ENCODE measurements around the gene ARHGAP23.

ARHGAP23 gene

DNA sequence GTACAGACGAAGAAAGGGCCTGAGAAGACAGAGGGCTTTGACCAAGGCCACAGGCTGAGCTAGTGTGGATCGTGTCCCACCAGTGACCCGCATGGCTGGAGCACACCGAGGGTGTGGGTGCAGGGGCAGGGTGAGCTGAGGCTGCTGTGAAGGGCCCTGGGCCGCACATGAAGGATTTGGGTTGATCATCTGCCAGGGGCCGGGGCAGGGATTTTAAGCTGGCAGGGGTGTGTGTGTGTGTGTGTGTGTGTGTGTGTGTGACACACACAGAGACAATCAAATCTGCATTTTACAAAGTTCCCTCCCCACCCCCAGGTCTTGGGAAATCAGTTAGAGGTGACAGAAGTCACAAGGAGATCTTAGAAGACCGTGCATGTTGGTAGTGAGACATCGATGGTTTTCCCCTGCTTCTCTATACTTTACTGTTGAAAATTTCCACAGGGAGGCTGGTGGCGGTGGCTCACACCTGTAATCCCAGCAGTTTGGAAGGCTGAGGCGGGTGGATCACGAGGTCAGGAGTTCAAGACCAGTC is 112.3 kb downstream of the ARHGAP23 start:
- TF ChIP-seq GATA1 (IDR thresholded peaks at IDR 0.05; ENCODE audit: low read depth, low read length) (no peak), POLR2A (IDR thresholded peaks at IDR 0.05; ENCODE audit: low read length) (no peak)
- no peak for DNase-seq

DNA sequence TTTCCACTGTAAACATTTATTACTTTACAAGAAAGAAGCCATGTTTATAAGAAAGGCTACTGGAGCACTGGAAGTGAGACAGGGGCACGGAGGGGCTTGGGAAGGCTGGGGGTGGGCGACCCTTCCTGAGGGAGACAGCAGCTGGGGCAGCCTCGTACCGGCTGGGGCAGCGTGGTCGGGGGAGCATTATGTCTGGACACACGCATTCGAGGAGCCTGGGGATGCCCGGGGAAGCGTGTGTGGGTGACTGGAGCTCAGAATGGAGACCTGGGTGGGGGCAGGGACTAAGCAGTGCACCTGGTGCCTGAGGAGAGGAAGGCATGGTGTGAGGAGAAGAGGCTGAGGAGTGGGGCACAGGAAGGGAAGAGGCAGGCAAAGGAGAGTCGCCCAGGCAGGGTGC is 113.0 kb downstream of the ARHGAP23 start:
- no peak for DNase-seq
- no peak for TF ChIP-seq POLR2A (IDR thresholded peaks at IDR 0.05; ENCODE audit: low read length)
- no peak for TF ChIP-seq GATA1 (IDR thresholded peaks at IDR 0.05; ENCODE audit: low read depth, low read length)

DNA sequence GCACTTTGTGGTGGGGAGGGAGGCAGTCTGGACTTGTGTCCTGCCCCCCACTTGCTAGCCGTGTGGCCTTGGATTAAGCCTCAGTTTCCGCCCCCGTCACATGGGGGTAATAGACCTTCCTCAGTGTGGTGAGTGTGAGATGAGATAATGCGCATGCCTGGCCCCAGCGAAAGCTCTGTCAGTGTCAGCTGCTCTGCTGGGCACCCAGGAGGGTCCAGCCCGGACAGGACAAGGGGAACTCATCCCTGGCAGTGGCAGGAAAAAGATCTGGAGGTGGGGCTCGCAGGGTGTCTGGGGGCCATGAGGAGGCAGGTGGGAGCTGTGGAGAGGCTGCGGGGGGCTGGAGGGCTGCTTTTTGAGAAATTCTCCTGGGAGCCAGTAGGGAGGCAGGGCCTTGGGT is 114.0 kb downstream of the ARHGAP23 start:
- DNase-seq = no peak
- TF ChIP-seq GATA1 (IDR thresholded peaks at IDR 0.05; ENCODE audit: low read depth, low read length) (no peak), POLR2A (IDR thresholded peaks at IDR 0.05; ENCODE audit: low read length) (no peak)

DNA sequence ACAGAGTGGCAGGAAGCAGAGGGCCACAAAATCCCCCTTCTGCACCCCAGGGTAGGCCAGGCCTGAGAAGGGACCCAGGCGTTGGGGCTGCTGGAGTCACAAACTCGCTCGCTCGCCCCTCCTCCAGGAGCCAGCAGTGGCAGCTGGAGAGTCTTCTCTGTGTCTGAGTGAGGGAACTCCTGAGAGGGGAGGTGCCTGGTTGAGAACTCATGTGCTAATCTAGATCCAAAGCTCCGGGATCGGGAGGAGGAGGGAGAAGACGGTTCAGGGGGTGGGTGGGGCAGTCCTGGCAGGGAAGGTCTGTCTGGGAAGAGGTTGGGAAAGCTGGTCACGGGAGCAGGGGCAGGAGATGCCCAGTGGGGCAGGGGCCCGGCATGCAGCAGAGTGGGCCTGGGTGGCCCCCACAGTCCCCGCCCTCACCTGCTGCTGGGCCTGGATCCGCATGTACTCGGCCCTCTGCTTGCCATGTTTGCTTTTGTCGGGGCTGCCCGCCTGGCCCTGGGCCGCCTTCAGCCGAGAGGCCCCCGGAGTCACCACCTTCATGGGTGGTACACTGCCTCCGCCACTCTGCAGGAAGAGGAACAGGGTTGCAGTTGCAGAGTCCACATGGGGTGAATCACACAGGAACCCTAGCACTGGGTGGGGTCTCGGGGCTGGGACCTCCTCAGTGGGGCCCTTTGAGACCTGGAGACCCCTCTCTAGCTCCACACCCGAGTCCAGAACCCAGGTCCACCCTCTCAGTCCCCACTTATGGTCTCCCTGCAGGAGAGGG is 115.3 kb downstream of the ARHGAP23 start:
- no peak for TF ChIP-seq POLR2A (IDR thresholded peaks at IDR 0.05; ENCODE audit: low read length)
- no peak for TF ChIP-seq GATA1 (IDR thresholded peaks at IDR 0.05; ENCODE audit: low read depth, low read length)
- no peak for DNase-seq

DNA sequence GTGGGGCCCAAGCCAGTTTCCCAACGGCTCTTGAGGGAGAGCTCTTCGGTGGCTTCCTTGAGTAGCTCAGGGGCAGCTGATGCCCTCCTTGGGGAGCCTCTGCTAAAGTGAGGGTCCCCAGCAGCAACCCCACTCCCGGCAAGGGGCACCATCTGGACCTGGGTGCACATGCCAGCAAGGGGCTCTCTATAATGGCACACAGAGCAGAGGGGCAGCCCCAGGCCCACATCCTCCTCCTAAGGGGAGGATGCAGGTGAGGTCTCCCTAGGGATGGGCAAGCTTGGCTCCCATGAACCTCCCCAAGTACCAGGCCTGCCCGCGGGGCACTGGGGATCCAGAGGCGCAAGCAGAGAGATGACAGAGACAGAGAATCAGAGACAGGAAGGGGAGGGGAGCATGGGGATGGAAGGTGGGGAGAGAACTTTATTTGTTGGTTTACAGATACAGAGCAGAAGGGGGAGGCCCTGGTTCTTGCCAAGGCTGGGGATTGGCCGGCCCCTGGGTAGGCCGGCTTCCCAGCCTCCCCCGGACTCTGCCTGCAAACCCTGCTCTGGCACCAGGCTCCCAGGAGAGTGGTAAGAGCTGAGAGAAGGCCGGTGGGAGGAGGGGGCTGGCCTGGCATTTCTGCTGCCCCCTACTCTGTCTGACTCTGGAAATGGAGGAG is 116.0 kb downstream of the ARHGAP23 start:
- TF ChIP-seq GATA1 (IDR thresholded peaks at IDR 0.05; ENCODE audit: low read depth, low read length) = no peak
- no peak for TF ChIP-seq POLR2A (IDR thresholded peaks at IDR 0.05; ENCODE audit: low read length)
- no peak for DNase-seq

DNA sequence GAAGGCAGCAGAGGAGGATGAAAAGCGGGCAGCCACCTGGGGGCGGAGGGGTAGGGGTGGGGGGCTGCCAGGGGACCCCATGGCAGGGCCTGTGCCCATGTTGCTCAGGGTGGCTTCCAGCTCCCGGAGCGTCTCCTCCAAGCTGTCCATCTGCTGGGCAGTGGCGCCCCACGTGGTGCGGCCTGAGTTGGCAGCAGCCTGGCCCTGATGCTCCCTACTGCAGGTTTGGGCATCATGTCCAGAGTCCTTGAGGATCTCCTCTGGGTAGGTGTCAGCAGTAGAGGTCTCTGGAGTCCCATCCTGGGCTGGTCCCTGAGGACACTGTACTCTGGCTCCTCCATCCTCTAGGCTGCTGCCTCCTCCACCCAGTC is 116.6 kb downstream of the ARHGAP23 start:
- TF ChIP-seq POLR2A (IDR thresholded peaks at IDR 0.05; ENCODE audit: low read length) (no peak), GATA1 (IDR thresholded peaks at IDR 0.05; ENCODE audit: low read depth, low read length) (no peak)
- DNase-seq = no peak

DNA sequence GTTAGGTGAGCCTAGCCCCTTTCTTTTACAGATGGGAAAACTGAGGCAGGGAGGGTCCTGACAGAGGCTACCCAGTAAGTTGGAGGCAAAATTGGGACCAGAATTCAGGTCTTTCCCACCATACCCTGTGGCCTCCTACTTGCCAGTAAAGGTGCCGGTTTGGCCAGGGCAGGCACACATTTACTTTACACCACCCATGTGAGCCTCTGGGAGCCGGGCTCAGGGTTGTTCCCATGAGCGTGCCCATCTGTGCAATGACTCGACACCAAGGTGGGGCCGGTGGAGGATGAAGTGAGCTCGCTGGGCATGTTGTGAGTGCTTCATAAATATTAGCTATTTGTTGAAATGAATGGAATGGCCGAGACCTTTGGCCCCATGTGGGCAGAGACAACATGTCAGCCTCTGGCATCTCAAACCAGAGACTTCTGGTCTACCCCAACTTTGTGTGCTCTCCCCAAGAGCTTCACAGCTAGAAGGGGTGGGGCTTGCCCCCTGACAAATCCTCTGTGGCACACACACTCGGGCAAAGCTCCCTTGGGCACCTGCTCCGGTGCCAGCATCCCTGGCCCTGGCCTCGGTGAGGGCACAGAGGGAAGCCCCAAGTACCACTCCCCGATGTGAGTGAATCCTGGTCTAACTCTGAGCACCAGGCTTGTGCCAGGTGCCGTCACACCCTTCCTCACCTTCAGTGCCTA is 117.4 kb downstream of the ARHGAP23 start:
- TF ChIP-seq POLR2A (IDR thresholded peaks at IDR 0.05; ENCODE audit: low read length) (no peak), GATA1 (IDR thresholded peaks at IDR 0.05; ENCODE audit: low read depth, low read length) (no peak)
- DNase-seq = no peak

DNA sequence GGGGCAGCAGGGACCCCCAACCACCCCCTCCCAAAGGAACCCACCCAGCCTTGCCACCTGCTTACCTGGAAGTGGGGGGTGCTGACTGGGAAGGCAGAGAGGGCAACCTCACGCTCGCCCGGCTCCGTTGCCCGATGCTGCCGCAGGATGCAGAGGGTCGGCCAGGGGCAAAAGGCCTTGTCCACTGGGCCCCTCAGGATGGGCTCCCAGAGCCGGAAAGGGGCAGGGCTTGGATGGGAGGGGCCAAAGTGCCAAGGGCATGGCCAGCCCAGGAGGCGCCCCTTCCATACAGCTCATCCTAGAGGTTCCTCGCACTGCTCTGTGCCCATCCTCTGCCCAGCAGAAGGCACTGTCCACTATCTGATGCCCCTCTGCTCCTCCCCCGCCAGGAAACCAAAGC is 118.1 kb downstream of the ARHGAP23 start:
- TF ChIP-seq POLR2A (IDR thresholded peaks at IDR 0.05; ENCODE audit: low read length) (no peak), GATA1 (IDR thresholded peaks at IDR 0.05; ENCODE audit: low read depth, low read length) (no peak)
- DNase-seq = no peak

DNA sequence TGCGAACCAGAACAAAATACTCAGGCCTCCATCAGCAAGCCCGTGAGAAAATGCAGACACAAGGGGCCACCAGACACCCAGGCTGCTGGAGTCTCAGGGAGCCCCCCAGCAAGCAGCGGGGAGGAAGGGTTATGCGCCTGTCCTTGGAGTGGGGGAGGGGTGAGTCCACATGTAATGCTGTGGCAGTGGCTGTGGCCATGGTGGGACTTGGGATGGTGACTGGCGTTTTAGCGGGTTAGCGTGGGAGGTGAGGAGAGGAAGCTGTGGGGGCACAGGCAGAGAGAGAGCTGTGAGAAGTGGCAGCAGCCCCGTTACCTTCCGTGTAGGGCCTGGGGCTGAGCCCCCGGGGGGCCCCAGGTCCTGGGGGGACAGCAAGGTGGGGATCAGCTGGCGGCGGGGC is 119.2 kb downstream of the ARHGAP23 start:
- DNase-seq = no peak
- no peak for TF ChIP-seq GATA1 (IDR thresholded peaks at IDR 0.05; ENCODE audit: low read depth, low read length)
- TF ChIP-seq POLR2A (IDR thresholded peaks at IDR 0.05; ENCODE audit: low read length) = no peak

DNA sequence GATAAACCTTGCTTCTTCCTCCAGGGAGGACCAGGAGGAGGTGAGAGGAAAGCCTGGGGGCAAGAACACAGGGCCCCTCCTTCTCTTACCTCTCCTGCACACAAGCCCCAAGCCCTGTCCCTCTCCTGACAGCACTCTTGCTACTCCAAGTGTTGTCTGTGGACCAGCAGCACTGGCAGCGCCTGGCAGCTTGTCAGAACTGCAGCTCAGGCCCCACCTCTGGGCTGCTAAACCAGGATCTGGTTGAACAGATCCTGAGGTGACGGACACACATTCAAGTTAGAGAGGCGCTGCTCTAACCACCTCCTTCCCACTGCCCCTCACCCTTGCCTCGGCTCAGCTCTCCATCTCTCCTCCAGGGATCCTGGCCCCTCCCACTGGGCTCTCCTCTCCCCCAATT is 121.0 kb downstream of the ARHGAP23 start:
- TF ChIP-seq GATA1 (IDR thresholded peaks at IDR 0.05; ENCODE audit: low read depth, low read length) = no peak
- no peak for TF ChIP-seq POLR2A (IDR thresholded peaks at IDR 0.05; ENCODE audit: low read length)

DNA sequence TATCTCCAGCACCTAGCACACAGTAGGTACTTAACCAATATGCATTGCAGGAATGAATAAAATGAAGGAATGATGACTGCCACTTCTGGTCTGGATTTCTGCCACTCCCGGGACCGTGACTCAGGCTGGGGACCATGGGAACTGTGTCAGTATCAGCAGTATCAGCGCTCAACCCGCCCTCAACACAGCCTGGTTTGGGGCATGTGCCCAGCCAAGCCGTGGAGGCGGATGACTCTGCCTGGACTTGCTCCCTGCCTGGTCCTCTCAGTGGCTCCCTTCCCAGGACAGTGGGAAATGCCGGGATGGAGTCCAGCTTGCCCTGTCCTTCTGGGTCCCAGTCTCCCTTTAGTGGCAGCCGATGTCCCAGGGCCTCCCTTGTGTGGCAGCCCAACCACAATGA is 122.4 kb downstream of the ARHGAP23 start:
- DNase-seq = peak in 1 of 2 experiments; percentile 25

More for the DNA sequence above, 121.0 kb downstream of the ARHGAP23 start:
- DNase-seq = no peak

DNA sequence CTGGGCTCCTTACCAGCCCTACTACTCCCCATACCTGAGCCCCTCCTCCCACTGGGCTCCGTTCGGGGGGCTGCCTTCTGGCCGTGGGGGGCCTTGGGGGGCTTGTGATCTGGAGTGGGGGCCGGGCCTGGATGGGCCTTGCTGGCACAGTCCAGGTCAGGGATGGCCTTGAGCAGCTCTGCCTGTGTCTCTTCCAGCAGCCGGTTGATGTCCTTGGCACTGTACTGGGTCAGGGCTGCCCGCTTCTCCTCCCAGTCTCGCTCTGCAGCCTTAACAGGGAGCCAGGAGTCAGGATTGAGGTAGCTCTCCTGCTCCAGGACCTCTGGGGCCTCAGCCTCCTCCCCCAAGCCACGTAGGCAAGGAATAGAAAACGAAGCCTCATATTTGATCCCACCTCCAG is 122.9 kb downstream of the ARHGAP23 start:
- TF ChIP-seq GATA1 (IDR thresholded peaks at IDR 0.05; ENCODE audit: low read depth, low read length) (no peak), POLR2A (IDR thresholded peaks at IDR 0.05; ENCODE audit: low read length) (no peak)
- no peak for DNase-seq

More for the DNA sequence above, 122.4 kb downstream of the ARHGAP23 start:
- TF ChIP-seq POLR2A (IDR thresholded peaks at IDR 0.05; ENCODE audit: low read length) = no peak
- no peak for TF ChIP-seq GATA1 (IDR thresholded peaks at IDR 0.05; ENCODE audit: low read depth, low read length)

DNA sequence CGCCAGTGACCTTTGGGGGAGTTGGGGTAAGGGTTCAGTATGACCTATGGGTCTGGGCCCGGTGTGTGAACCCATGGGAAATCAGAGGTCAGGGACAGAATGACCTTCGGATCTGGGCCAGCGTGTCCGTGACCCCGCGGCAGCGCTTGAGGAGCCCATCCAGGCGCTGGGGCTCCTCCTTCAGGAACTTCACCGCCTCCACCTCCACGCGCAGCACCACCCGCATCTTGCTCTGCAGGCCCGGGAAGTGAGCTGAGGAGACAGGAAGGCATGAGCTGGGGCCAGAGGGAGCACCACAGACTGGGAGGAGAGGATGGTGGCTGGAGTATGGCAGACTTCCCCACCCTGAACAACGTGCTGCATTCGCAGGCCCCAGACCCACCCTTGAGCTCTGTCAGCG is 124.1 kb downstream of the ARHGAP23 start:
- TF ChIP-seq GATA1 (IDR thresholded peaks at IDR 0.05; ENCODE audit: low read depth, low read length) (no peak), POLR2A (IDR thresholded peaks at IDR 0.05; ENCODE audit: low read length) (no peak)
- DNase-seq = no peak

All from erythroblast (primary cell).